BJ (cell line): ENCODE results near the gene DGUOK. TPM values are rescaled to one million over a fixed set of nuclear protein-coding genes. Genes with fewer than 3 reads are reported as not detected.

Experiments used
- CTCF ChIA-PET: fragments of 350-600 bp; formaldehyde crosslinking; extraction: SDS; loops from one replicate; lab custom pipeline; 2021; ENCODE audit warnings: antibody characterized with exemption, inconsistent platforms; lab: Yijun Ruan, JAX
- POLR2A ChIA-PET: fragments of 300-600 bp; sonication (Branson Sonifier 250); formaldehyde crosslinking; extraction: SDS; loops from one replicate; lab custom pipeline; 2021; ENCODE audit warnings: antibody characterized with exemption; lab: Charles Lee
- DNase-seq: peaks from one replicate; pipeline ENCODE4 v3.0.0-alpha.2; 2011; ENCODE audit warnings: low read depth
- H3K27me3 ChIP-seq: 2 replicates; pipeline ENCODE4 v1.6.0; 2011; ENCODE audit warnings: low read length; ENCODE audit not compliant: control insufficient read depth, insufficient read depth
- H3K36me3 ChIP-seq: 2 replicates; pipeline ENCODE4 v1.5.1; 2011; ENCODE audit warnings: low read length; ENCODE audit not compliant: control insufficient read depth, insufficient read depth
- H3K4me3 ChIP-seq: 2 replicates; pipeline ENCODE4 v1.5.1; 2011; ENCODE audit warnings: low read depth, mild to moderate bottlenecking, control low read depth, low read length
- polyA plus RNA-seq: library from polyadenylated mRNA; depleted of rRNA; stranded (reverse); fragments of >200 nt; gene quantifications from 2 replicates; pipeline ENCODE4 v1.2.3, GENCODE V29; 2011
- TF ChIP-seq, protein P1 (sequence below): IDR thresholded peaks from 2 replicates; pipeline ENCODE4 v1.5.1; 2011; ENCODE audit warnings: low read depth, mild to moderate bottlenecking, control low read depth, inconsistent platforms, low read length, moderate library complexity; ENCODE audit not compliant: insufficient read depth

Gene DGUOK
- polyA plus RNA-seq, 1 experiment: 79.8 TPM

DNA sequence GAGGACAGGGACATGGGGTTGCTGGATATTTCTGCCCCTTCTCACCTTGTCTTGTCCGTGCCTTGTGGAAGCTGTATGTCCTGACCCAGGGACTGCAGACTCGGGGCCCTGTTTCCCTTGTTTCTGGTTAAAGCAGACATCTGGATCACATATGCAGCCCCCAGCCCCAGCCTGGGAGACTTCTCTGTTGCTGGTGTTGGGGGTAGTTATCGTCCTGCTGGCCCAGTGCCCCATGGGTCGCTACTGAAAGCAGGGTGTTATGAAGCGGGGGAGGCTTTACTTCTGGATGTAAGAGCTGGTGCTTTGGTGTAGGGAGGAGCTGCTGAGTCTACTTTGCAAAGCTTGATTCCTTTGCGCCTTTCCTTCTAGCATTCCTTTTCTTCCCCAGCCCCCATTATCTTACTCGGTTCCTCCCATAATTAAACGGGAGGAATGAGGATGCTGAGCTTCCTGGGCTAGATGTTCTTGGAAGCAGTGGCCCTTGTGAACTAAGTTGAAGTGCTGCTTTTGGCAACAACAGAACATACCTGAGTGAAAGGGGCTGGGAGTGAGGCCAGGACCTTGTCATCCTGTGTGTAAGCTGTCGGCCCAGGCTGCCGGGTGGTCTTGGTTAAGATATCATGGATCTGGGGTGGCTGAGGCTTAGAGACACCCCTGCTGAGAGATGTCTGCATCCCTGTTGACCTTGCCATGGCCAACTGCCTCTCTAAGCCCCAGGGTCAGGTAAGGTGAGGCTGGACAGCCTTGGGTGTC, 61.4 kb downstream of the DGUOK start:
- Histone ChIP-seq H3K36me3 (no peaks in the 10 kb centered on the region; the same call in 1 of the 2 replicates), H3K4me3 (no peak overlapping the region), H3K27me3 (no peaks in the 10 kb centered on the region)
- ChIA-PET POLR2A (no interaction called here), CTCF (interaction anchor here (0.6 to 2.1 kb wide), 8 partner anchors 8 to 245 kb away, joined by 3 to 7 read pairs (median 4); no protein-coding TSS in a partner anchor)
- TF ChIP-seq, protein P1, sequence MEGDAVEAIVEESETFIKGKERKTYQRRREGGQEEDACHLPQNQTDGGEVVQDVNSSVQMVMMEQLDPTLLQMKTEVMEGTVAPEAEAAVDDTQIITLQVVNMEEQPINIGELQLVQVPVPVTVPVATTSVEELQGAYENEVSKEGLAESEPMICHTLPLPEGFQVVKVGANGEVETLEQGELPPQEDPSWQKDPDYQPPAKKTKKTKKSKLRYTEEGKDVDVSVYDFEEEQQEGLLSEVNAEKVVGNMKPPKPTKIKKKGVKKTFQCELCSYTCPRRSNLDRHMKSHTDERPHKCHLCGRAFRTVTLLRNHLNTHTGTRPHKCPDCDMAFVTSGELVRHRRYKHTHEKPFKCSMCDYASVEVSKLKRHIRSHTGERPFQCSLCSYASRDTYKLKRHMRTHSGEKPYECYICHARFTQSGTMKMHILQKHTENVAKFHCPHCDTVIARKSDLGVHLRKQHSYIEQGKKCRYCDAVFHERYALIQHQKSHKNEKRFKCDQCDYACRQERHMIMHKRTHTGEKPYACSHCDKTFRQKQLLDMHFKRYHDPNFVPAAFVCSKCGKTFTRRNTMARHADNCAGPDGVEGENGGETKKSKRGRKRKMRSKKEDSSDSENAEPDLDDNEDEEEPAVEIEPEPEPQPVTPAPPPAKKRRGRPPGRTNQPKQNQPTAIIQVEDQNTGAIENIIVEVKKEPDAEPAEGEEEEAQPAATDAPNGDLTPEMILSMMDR: no peak
- no peak for DNase-seq

DNA sequence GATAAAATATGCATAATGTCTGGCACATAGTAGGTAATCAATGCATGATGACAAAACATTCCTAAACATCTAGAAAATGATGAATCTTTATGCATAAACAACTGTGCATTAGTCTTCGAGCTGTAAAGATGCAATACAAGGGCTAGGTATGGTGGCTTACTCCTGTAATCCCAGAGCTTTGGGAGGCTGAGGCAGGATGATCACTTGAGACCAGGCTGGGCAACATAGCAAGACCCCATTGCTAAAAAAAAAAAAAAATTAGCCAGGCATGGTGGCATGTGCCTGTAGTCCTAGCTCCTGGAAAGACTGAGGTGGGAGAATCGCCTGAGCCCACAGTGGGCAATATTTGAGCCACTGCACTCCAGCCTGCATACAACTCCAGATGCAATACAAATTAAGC, 63.3 kb downstream of the DGUOK start:
- TF ChIP-seq, protein P1: no peak
- ChIA-PET POLR2A (no interaction called here), CTCF (no interaction called here)
- H3K27me3 ChIP-seq: no peaks in the 10 kb centered on the region
- H3K36me3 ChIP-seq: no peaks in the 10 kb centered on the region; the same call in 1 of the 2 replicates
- DNase-seq: no peak
- H3K4me3 ChIP-seq: no peak overlapping the region

DNA sequence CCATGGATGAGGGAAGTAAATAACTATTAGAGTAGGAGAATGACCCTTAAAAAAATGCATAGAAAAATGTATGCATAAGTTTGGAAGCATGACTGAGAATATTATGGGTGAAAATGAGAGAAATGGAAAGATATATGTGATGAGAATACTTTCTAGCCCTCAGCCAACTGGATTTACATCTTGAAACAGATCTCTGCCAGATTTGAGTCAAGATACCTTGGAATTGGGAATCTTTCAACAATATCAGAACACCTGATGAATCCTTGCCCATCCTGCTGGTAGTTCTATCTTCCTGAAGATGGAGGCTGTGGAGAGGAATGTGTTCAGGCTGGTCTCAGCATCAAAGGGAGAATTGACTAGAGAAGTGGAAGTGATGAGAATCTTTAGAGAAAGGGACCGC, 63.9 kb downstream of the DGUOK start:
- Histone ChIP-seq H3K36me3 (no peaks in the 10 kb centered on the region; the same call in 1 of the 2 replicates), H3K27me3 (no peaks in the 10 kb centered on the region), H3K4me3 (no peak overlapping the region)
- ChIA-PET POLR2A (no interaction called here), CTCF (no interaction called here)
- TF ChIP-seq, protein P1: no peak
- DNase-seq: no peak

DNA sequence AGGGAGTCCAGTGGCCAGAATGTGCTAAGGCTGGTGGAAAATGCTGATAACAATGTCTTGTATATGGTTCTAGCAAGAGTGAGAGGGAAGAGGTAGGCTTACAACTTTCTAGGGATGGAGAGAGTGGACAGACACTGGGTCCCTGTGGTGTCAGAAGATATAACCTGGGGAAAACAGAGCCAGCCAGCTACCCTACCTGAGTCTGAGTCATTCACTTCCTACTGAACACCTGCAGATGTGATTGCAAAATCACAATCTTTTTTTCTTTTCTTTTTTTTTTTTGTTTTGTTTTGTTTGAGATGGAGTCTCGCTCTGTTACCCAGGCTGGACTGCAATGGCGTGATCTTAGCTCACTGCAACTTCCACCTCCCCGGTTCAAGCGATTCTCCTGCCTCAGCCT, 65.4 kb downstream of the DGUOK start:
- ChIA-PET POLR2A (no interaction called here), CTCF (no interaction called here)
- no peak for DNase-seq
- no peaks in the 10 kb centered on the region; the same call in 1 of the 2 replicates for H3K36me3 ChIP-seq
- TF ChIP-seq, protein P1: no peak
- no peak overlapping the region for H3K4me3 ChIP-seq
- H3K27me3 ChIP-seq: no peaks in the 10 kb centered on the region

DNA sequence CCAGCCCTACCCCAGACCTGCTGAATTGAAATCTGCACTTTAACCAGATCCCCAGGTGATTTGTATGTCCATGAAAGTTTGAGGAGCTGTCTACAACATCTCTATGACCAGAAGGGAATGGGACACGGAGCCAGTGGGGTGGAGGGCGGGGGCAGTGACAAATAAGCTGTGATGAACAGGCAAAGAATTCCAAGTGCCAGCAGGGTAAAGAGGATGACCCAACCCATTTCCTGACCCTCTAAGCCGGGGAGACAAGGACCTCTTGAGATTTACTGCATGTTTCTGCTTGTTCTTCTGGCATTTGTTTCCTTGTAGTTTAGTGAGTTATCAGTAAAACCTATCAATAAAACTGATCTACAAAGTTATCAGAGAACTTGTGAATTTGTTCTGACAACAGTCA, 66.7 kb downstream of the DGUOK start:
- TF ChIP-seq, protein P1: no peak
- Histone ChIP-seq H3K4me3 (no peak overlapping the region), H3K27me3 (no peaks in the 10 kb centered on the region), H3K36me3 (no peaks in the 10 kb centered on the region; the same call in 1 of the 2 replicates)
- DNase-seq: no peak
- POLR2A ChIA-PET: no interaction called here
- CTCF ChIA-PET: interaction anchor here (1.4 kb wide), 1 partner anchor 9 kb away, joined by 3 read pairs; no protein-coding TSS in a partner anchor
